ENCODE measurements around the gene GPX4.

DNA sequence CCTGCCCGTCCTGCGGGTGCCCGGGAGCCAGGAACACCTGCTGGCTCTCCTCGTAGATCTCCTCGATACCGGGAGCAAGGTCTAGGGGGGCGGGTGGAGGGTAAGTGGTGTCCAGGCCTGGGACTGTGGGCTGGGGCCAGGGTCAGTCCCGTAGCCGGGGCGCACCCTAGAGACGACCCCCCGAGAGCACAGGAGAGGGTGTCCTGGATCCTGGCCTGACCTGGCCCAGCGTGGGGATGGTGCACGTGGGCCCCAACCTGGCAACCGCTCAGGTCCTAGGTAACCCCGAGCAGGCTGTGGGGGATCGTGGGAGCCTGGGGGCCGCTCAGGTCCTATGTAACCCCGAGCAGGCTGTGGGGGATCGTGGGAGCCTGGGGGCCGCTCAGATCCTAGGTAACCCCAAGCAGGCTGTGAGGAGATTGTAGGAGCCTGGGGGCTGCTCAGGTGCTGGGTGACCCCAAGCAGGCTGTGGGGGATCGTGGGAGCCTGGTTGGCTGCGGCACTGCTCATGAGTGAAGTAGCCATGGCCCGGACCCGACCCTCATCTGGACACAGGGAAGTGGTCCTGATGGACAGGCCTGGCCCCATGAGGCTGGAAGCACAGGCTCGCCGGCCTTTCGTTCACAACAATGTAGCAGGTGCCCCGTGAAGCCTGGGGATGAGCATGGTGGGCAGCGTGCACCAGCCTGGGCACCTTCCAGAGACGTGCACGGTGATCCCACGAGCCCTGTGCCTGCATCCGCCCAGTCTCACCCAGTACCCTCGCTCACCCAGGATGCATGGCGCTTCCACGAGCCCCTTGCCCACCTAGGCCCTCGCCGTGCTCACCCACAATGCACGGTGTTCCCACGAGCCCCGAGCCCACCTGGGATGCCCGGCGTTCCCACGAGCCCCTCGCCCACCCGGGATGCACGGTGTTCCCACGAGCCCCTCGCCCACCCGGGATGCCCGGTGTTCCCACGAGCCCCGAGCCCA lies 6.2 kb downstream of the GPX4 start:
- TF ChIP-seq, protein P1, sequence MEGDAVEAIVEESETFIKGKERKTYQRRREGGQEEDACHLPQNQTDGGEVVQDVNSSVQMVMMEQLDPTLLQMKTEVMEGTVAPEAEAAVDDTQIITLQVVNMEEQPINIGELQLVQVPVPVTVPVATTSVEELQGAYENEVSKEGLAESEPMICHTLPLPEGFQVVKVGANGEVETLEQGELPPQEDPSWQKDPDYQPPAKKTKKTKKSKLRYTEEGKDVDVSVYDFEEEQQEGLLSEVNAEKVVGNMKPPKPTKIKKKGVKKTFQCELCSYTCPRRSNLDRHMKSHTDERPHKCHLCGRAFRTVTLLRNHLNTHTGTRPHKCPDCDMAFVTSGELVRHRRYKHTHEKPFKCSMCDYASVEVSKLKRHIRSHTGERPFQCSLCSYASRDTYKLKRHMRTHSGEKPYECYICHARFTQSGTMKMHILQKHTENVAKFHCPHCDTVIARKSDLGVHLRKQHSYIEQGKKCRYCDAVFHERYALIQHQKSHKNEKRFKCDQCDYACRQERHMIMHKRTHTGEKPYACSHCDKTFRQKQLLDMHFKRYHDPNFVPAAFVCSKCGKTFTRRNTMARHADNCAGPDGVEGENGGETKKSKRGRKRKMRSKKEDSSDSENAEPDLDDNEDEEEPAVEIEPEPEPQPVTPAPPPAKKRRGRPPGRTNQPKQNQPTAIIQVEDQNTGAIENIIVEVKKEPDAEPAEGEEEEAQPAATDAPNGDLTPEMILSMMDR (IDR thresholded peaks at IDR 0.05; ENCODE audit: extremely low read depth in 1 of 2, insufficient read depth in 1 of 2, low read depth in 1 of 2, low read length in 2 of 2), result no peak
- TF ChIP-seq POLR2A (IDR thresholded peaks at IDR 0.05; ENCODE audit: low read depth, low read length), result no peak

All from endothelial cell of umbilical vein (primary cell).